Measurements from ENCODE around the gene DLK2.

The DLK2 gene

GRCh38 chr6:43452896-43453295 is 2.5 kb downstream of the DLK2 start:
- DNase-seq = no peak

- no peak for DNase-seq
These were observed 3.4 kb downstream of the DLK2 start for GRCh38 chr6:43451939-43452338.

GRCh38 chr6:43451348-43451747 is 4.0 kb downstream of the DLK2 start:
- no peak for DNase-seq

GRCh38 chr6:43450699-43451131 is 4.6 kb downstream of the DLK2 start:
- no peak for DNase-seq

GRCh38 chr6:43448916-43449315 is 6.4 kb downstream of the DLK2 start:
- no peak for DNase-seq

- no peak for DNase-seq
These were observed 7.7 kb downstream of the DLK2 start for GRCh38 chr6:43447604-43448003.

- DNase-seq = no peak
These were observed 9.8 kb downstream of the DLK2 start for GRCh38 chr6:43445576-43445975.

GRCh38 chr6:43444582-43444981 is 10.8 kb downstream of the DLK2 start:
- DNase-seq = no peak

GRCh38 chr6:43444036-43444435 is 11.3 kb downstream of the DLK2 start:
- DNase-seq = no peak

- DNase-seq = no peak
These were observed 12.4 kb downstream of the DLK2 start for GRCh38 chr6:43442935-43443334.

- no peak for DNase-seq
These were observed 17.6 kb downstream of the DLK2 start for GRCh38 chr6:43437700-43438099.

- no peak for DNase-seq
These were observed 18.6 kb downstream of the DLK2 start for GRCh38 chr6:43436577-43437282.

GRCh38 chr6:43435682-43436437 is 19.5 kb downstream of the DLK2 start:
- DNase-seq = no peak

- DNase-seq = no peak
These were observed 20.4 kb downstream of the DLK2 start for GRCh38 chr6:43434943-43435342.

GRCh38 chr6:43434001-43434840 is 21.1 kb downstream of the DLK2 start:
- no peak for DNase-seq

- DNase-seq = no peak
These were observed 22.2 kb downstream of the DLK2 start for GRCh38 chr6:43433148-43433547.

- DNase-seq = no peak
These were observed 23.1 kb downstream of the DLK2 start for GRCh38 chr6:43432009-43432945.

GRCh38 chr6:43428874-43429273 is 26.5 kb downstream of the DLK2 start:
- no peak for DNase-seq

GRCh38 chr6:43428112-43428570 is 27.2 kb downstream of the DLK2 start:
- DNase-seq = peak in 1 of 6 experiments; percentile 30

GRCh38 chr6:43427406-43428111 is 27.8 kb downstream of the DLK2 start, which contains the start of gene ABCC10:
ABCC10 (plus strand) TSS chr6:43427541; CDS start chr6:43427979, 438 bp downstream.
- peak; percentile 93 to 98 (median 95) for DNase-seq

GRCh38 chr6:43426928-43427405 is 28.4 kb downstream of the DLK2 start:
- DNase-seq = no peak

Data from stimulated activated naive CD4-positive, alpha-beta T cell (primary cell).